IMR-90 (cell line): ENCODE data around the gene TRMO.
"Not testable (repeated sequence)": the region's sequence is repeated elsewhere in the genome, so short reads cannot be mapped to it uniquely, and the experiment has no call there.

Source experiments
- BHLHE40 ChIP-seq: fragments of 150-350 bp; IDR thresholded peaks from 2 replicates; pipeline ENCODE4 v1.6.1; 2016; ENCODE audit warnings: mild to moderate bottlenecking, low read depth, low read length
- CEBPB ChIP-seq: IDR thresholded peaks from 2 replicates; pipeline ENCODE4 v1.6.1; 2012; ENCODE audit warnings: low read depth, low read length, improper control_type of control experiment
- FOS ChIP-seq: fragments of 150-350 bp; IDR thresholded peaks from 2 replicates; pipeline ENCODE4 v1.6.1; 2016; ENCODE audit warnings: low read depth, low read length
- MXI1 ChIP-seq: IDR thresholded peaks from 2 replicates; pipeline ENCODE4 v1.6.1; 2012; ENCODE audit warnings: low read depth, mild to moderate bottlenecking, low read length, moderate library complexity, borderline replicate concordance
- POLR2A ChIP-seq: IDR thresholded peaks from 2 replicates; pipeline ENCODE4 v1.6.1; 2012; ENCODE audit warnings: mild to moderate bottlenecking, low read depth, low read length
- RAD21 ChIP-seq: IDR thresholded peaks from 2 replicates; pipeline ENCODE4 v1.6.1; 2012; ENCODE audit warnings: low read length, improper control_type of control experiment
- RFX5 ChIP-seq: IDR thresholded peaks from 2 replicates; pipeline ENCODE4 v1.8.0; 2012; ENCODE audit warnings: low read depth, mild to moderate bottlenecking, low read length, moderate library complexity
- SMC3 ChIP-seq: fragments of 150-350 bp; IDR thresholded peaks from 2 replicates; pipeline ENCODE4 v1.6.1; 2016; ENCODE audit warnings: low read depth, mild to moderate bottlenecking, antibody characterized with exemption, low read length, moderate library complexity
- TF ChIP-seq, protein P1 (sequence below): conservative IDR thresholded peaks from 2 replicates; pipeline ENCODE4 v1.5.1; 2012; ENCODE audit warnings: mild to moderate bottlenecking, low read depth, low read length, improper control_type of control experiment
- TF ChIP-seq, protein P2 (sequence below): fragments of 150-350 bp; IDR thresholded peaks from 2 replicates; pipeline ENCODE4 v1.6.1; 2017; ENCODE audit warnings: mild to moderate bottlenecking, antibody characterized with exemption, low read length, low read depth

DNA sequence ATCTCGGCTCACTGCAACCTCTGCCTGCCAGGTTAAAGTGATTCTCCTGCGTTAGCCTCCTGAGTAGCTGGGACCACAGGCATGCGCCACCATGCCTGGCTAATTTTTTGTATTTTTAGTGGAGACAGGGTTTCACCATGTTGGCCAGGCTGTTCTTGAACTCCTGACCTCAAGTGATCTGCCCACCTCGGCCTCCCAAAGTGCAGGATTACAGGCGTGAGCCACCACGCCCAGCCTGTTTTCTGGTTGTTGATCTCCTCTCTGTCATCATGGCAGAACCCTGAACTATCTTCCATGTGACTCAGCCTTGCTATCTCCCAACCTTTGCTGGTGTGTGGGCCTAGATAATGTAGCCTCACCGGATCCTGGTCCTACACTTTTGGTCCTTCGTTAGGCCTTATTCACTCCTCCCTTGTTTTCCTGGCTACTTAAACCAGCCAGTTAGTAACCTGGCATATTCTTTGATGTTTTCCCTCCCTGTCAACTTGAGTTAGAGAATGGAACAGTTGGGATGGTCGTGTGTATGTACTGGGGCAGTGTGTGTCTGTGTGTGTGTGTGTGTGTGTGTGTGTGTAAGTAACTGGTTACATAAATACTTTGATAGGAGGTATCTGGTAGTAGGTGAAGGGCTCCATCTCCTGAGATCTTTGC is 38.5 kb upstream of the TRMO start:
- TF ChIP-seq, protein P1, sequence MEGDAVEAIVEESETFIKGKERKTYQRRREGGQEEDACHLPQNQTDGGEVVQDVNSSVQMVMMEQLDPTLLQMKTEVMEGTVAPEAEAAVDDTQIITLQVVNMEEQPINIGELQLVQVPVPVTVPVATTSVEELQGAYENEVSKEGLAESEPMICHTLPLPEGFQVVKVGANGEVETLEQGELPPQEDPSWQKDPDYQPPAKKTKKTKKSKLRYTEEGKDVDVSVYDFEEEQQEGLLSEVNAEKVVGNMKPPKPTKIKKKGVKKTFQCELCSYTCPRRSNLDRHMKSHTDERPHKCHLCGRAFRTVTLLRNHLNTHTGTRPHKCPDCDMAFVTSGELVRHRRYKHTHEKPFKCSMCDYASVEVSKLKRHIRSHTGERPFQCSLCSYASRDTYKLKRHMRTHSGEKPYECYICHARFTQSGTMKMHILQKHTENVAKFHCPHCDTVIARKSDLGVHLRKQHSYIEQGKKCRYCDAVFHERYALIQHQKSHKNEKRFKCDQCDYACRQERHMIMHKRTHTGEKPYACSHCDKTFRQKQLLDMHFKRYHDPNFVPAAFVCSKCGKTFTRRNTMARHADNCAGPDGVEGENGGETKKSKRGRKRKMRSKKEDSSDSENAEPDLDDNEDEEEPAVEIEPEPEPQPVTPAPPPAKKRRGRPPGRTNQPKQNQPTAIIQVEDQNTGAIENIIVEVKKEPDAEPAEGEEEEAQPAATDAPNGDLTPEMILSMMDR: not testable (repeated sequence)
- not testable (repeated sequence) for TF ChIP-seq POLR2A, BHLHE40, MXI1, CEBPB, FOS, SMC3, RAD21, RFX5
- TF ChIP-seq, protein P2, sequence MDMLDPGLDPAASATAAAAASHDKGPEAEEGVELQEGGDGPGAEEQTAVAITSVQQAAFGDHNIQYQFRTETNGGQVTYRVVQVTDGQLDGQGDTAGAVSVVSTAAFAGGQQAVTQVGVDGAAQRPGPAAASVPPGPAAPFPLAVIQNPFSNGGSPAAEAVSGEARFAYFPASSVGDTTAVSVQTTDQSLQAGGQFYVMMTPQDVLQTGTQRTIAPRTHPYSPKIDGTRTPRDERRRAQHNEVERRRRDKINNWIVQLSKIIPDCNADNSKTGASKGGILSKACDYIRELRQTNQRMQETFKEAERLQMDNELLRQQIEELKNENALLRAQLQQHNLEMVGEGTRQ: not testable (repeated sequence)
